Heart right ventricle (tissue), 16 donors: Measurements from ENCODE around the gene DHPS. TPM values are rescaled to one million over a fixed set of nuclear protein-coding genes. Genes with fewer than 3 reads are reported as not detected.
"Not testable (repeated sequence)": the region's sequence is repeated elsewhere in the genome, so short reads cannot be mapped to it uniquely, and the experiment has no call there.

Source experiments
- ATAC-seq, 8 donors: fragments of 200-7000 bp; cut with Tn5 transposase; one replicate each; pipeline ENCODE4 v1.9.1; 2020; ENCODE audit warnings: mild to moderate bottlenecking in 8 of 8, moderate library complexity in 8 of 8, moderate number of reproducible peaks in 1 of 8
- DNase-seq, 2 donors: peaks; one replicate each; pipeline ENCODE4 v3.0.0-alpha.2; 2020
- H3K27ac ChIP-seq, 10 donors: fragments of 200-600 bp; sonication (generic) in 2 of 10; one replicate each; pipeline versions ENCODE4 v1.5.0 to v1.8.0; 2020 to 2022; ENCODE audit warnings: mild to moderate bottlenecking in 3 of 10
- H3K27me3 ChIP-seq, 7 donors: fragments of 200-600 bp; one replicate each; pipeline ENCODE4 v1.8.0; 2021 to 2022; ENCODE audit warnings: mild to moderate bottlenecking in 2 of 7
- H3K36me3 ChIP-seq, 9 donors: fragments of 200-600 bp; sonication (generic) in 1 of 9; one replicate each; pipeline versions ENCODE4 v1.5.0 to v1.8.0; 2020 to 2022; ENCODE audit warnings: mild to moderate bottlenecking in 2 of 9
- H3K4me1 ChIP-seq, 9 donors: fragments of 200-600 bp; sonication (generic) in 1 of 9; one replicate each; pipeline versions ENCODE4 v1.5.0 to v1.8.0; 2020 to 2022; ENCODE audit warnings: mild to moderate bottlenecking in 4 of 9
- H3K4me3 ChIP-seq, 10 donors: fragments of 200-600 bp; sonication (generic) in 2 of 10; one replicate each; pipeline versions ENCODE4 v1.5.0 to v1.8.0; 2020 to 2022; ENCODE audit warnings: mild to moderate bottlenecking in 7 of 10, moderate library complexity in 2 of 10
- H3K9me3 ChIP-seq, 11 donors: fragments of 200-600 bp in 10 of 11; sonication (generic) in 2 of 11; one replicate each; pipeline versions ENCODE4 v1.5.0 to v1.8.0; 2013 to 2022; ENCODE audit warnings: mild to moderate bottlenecking in 2 of 11, control low read depth in 1 of 11, moderate library complexity in 1 of 11
- WGBS, 2 donors: extraction: QIAGEN DNeasy Blood & Tissue Kit; methylation state at CpG; one replicate each; pipeline ENCODE4 v1.1.7; 2013; ENCODE audit warnings: inconsistent platforms in 1 of 2; 5-methylcytosine and 5-hydroxymethylcytosine counted together
- intact Hi-C, 10 donors: fragments of 100-400 bp; cut with DNase I; formaldehyde crosslinking; loops; one replicate each; pipeline versions ENCODE4 v1.11.1 to v1.14.2; 2022
- polyA plus RNA-seq, 2 donors: library from polyadenylated mRNA; stranded (reverse); fragments of 200-250 nt; gene quantifications; one replicate each; pipeline ENCODE4 v1.2.3, GENCODE V29; 2013
- total RNA-seq, 10 donors: library from RNA; stranded (reverse); fragmentation: NEBNext Ultra II Directional in 3 of 10; extraction: Animal tissue kit (Norgen Biotek cat#: 25700) in 3 of 10; gene quantifications; one replicate each; pipeline versions ENCODE4 v1.2.1 to v1.2.4, GENCODE V29; 2021 to 2023
- TF ChIP-seq, protein P1 (sequence below), 9 donors: fragments of 200-600 bp; sonication (generic) in 2 of 9; IDR thresholded peaks; one replicate each; pipeline versions ENCODE4 v1.5.0 to v1.8.0; 2021 to 2022; ENCODE audit warnings: antibody characterized with exemption in 9 of 9, mild to moderate bottlenecking in 5 of 9, moderate library complexity in 1 of 9
- donor health status: Arrhythmogenic right ventricular cardiomyopathy.
- donor health status: ischemic (EF 13 %, LVEDD 7.1; RV severe dilation, severe dysfunction).
- donor health status: healthy with polysubstance abuse.
- donor health status: DM: no; HTN: yes; CAD: no.
- donor health status: DM: no; HTN: no; CAD: no.
- donor health status: ischemic (EF 25% LVEDD 6.9; RV normal size, moderate dysfunction).
- donor health status: ischemic (EF 25% LVEDD 5.7; RV mildly dilated, moderate dysfunction).
- donor health status: healthy.
- donor health status: DM: yes; HTN: yes; CAD: no.
- donor health status: Ischemic cardiomyopathy.
- donor health status: ischemic (EF 35%, LVEDD 5.7; RV mildly dilated, moderate dysfunction).
- donor health status: nonischemic (EF 11% LVEDD 7.7; RV severe dilation, severe dysfunction).
- donor health status: DM: yes; HTN: yes; CAD: no.
- donor health status: PGD.
- donor health status: ischemic (EF 29% LVEDD 5.4; RV normal size, mild dysfunction).
- donor health status: nonischemic (EF 23%, LVEDD 6.1; RV moderate dilation, normal function).

The DHPS gene
- total and polyA plus RNA-seq, 12 donors, result 43.6 to 82.2 (median 51.3) TPM

DNA sequence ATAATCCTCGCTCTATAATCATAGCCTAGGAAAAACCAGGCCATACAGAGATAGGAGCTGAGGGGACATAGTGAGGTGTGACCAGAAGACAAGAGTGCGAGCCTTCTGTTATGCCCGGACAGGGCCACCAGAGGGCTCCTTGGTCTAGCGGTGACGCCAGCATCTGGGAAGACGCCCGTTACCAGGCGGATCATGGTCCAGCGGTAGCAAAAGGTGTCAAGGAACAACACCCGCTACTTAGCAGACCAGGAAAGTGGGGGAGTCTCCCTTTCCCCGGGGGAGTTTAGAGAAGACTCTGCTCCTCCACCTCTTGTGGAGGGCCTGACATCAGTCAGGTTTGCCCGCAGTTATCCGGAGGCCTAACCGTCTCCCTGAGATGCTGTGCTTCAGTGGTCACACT is 30.4 kb upstream of the DHPS start:
- H3K4me1 ChIP-seq, H3K27ac ChIP-seq, H3K27me3 ChIP-seq, intact Hi-C loops, H3K9me3 ChIP-seq, ATAC-seq, H3K4me3 ChIP-seq: not testable (repeated sequence)
- peaks cover 4 to 100% (median 75%) of the 10 kb centered on the region in 9 donors for H3K36me3 ChIP-seq
- WGBS, 2 donors, result 46 to 54% methylated on average over 11 of the region's 14 CpGs
- peak in 1 of 2 donors; percentile 48 for DNase-seq
- TF ChIP-seq, protein P1, sequence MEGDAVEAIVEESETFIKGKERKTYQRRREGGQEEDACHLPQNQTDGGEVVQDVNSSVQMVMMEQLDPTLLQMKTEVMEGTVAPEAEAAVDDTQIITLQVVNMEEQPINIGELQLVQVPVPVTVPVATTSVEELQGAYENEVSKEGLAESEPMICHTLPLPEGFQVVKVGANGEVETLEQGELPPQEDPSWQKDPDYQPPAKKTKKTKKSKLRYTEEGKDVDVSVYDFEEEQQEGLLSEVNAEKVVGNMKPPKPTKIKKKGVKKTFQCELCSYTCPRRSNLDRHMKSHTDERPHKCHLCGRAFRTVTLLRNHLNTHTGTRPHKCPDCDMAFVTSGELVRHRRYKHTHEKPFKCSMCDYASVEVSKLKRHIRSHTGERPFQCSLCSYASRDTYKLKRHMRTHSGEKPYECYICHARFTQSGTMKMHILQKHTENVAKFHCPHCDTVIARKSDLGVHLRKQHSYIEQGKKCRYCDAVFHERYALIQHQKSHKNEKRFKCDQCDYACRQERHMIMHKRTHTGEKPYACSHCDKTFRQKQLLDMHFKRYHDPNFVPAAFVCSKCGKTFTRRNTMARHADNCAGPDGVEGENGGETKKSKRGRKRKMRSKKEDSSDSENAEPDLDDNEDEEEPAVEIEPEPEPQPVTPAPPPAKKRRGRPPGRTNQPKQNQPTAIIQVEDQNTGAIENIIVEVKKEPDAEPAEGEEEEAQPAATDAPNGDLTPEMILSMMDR (IDR thresholded peaks at IDR 0.05), result peak in 6 of 9 donors; percentile 26 to 45 (median 38)

GRCh38 chr19:12711187-12711586 is 29.5 kb upstream of the DHPS start:
- Histone ChIP-seq H3K4me1 (no peaks in the 10 kb centered on the region), H3K27ac (no peak overlapping the region), H3K4me3 (no peak overlapping the region), H3K9me3 (no peaks in the 10 kb centered on the region), H3K27me3 (no peaks in the 10 kb centered on the region), H3K36me3 (peaks cover 4 to 100% (median 76%) of the 10 kb centered on the region in 9 donors)
- TF ChIP-seq, protein P1 (IDR thresholded peaks at IDR 0.05), result no peak
- WGBS, 2 donors, result 92% methylated on average over 17 of the region's 17 CpGs
- DNase-seq, result no peak
- intact Hi-C loops, result no loop called here
- ATAC-seq, result peak in 2 of 8 donors; percentile 17 to 31

DNA sequence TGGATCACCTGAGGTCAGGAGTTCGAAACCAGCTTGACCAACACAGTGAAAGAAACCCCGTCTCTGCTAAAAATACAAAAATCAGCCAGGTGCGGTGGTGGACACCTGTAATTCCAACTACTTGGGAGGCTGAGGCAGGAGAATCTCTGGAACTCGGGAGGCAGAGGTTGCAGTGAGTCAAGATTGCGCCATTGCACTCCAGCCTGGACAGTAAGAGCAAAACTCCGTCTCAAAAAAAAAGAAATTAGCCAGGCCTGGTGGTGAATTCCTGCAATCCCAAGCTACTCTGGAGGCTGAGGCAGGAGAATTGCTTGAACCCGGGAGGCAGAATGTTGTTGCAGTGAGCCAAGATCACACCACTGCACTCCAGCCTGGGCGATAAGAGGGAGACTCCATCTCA is 27.0 kb upstream of the DHPS start:
- intact Hi-C loops, result loop anchor here in 1 of 10 donors (10.0 kb wide), 1 partner anchor 96 kb away; the partner anchor contains the start of genes PRDX2, RNASEH2A and THSD8
- 96% methylated on average over 8 of the region's 8 CpGs for WGBS, 2 donors
- H3K4me3 ChIP-seq, result no peak overlapping the region
- DNase-seq (no peak), ATAC-seq (no peak)
- H3K27ac ChIP-seq, result no peak overlapping the region
- no peaks in the 10 kb centered on the region for H3K27me3 ChIP-seq
- no peaks in the 10 kb centered on the region for H3K4me1 ChIP-seq
- H3K36me3 ChIP-seq, result peaks cover 0 to 100% (median 79%) of the 10 kb centered on the region in 9 donors
- TF ChIP-seq, protein P1 (IDR thresholded peaks at IDR 0.05), result no peak
- H3K9me3 ChIP-seq, result no peaks in the 10 kb centered on the region

- Histone ChIP-seq H3K9me3 (no peaks in the 10 kb centered on the region), H3K4me1 (no peaks in the 10 kb centered on the region), H3K27ac (no peak overlapping the region), H3K4me3 (no peak overlapping the region), H3K36me3 (peaks cover 7 to 100% (median 84%) of the 10 kb centered on the region in 9 donors), H3K27me3 (no peaks in the 10 kb centered on the region)
- TF ChIP-seq, protein P1 (IDR thresholded peaks at IDR 0.05), result no peak
- ATAC-seq (no peak), DNase-seq (no peak)
- intact Hi-C loops, result loop anchor here in 1 of 10 donors (10.0 kb wide), 1 partner anchor 98 kb away; the partner anchor contains the start of genes PRDX2, RNASEH2A and THSD8
- 87 to 93% methylated on average over 13 of the region's 13 CpGs for WGBS, 2 donors
These were observed 24.6 kb upstream of the DHPS start for GRCh38 chr19:12706332-12706718.
